Neural cell (in vitro differentiated cells): ENCODE results near the gene CRYBB1. TPM values are rescaled to one million over a fixed set of nuclear protein-coding genes. Genes with fewer than 3 reads are reported as not detected.

Experiments
- H2AFZ ChIP-seq: fragments of 200-600, 300-800 bp; sonication (generic), shearing (Covaris generic); 2 replicates; pipeline ENCODE4 v1.6.0; 2014; ENCODE audit warnings: low read depth, mild to moderate bottlenecking, antibody characterized with exemption, low read length, moderate library complexity
- H3F3A ChIP-seq: fragments of 200-600 bp; shearing (Covaris generic); 2 replicates; pipeline ENCODE4 v1.6.1; 2016; ENCODE audit warnings: mild to moderate bottlenecking, moderate library complexity, mixed read lengths, antibody characterized with exemption, low read length; ENCODE audit not compliant: insufficient read depth, poor library complexity, severe bottlenecking
- H3K27ac ChIP-seq: fragments of 200-600, 300-800 bp; sonication (generic), shearing (Covaris generic); 2 replicates; pipeline ENCODE4 v1.5.1; 2014; ENCODE audit warnings: mild to moderate bottlenecking, low read length, moderate library complexity
- H3K27me3 ChIP-seq: fragments of 300-800, 200-600 bp; sonication (generic), shearing (Covaris generic); 2 replicates; pipeline ENCODE4 v1.6.0; 2014; ENCODE audit warnings: mild to moderate bottlenecking, low read depth, low read length, moderate library complexity; ENCODE audit not compliant: insufficient read depth
- H3K36me3 ChIP-seq: fragments of 300-800, 200-600 bp; sonication (generic), shearing (Covaris generic); 2 replicates; pipeline ENCODE4 v1.5.1; 2014; ENCODE audit warnings: mild to moderate bottlenecking, antibody characterized with exemption, low read length, moderate library complexity; ENCODE audit not compliant: insufficient read depth
- H3K4me2 ChIP-seq: fragments of 300-800, 200-600 bp; sonication (generic), shearing (Covaris generic); 2 replicates; pipeline ENCODE4 v1.6.0; 2014; ENCODE audit warnings: mild to moderate bottlenecking, low read length
- H3K4me3 ChIP-seq: fragments of 300-800, 200-600 bp; sonication (generic), shearing (Covaris generic); 2 replicates; pipeline ENCODE4 v1.5.1; 2014; ENCODE audit warnings: mild to moderate bottlenecking, low read length, moderate library complexity
- H3K79me2 ChIP-seq: fragments of 200-600 bp; shearing (Covaris generic); replicated peaks from 2 replicates; pipeline ENCODE4 v1.6.0; 2014; ENCODE audit warnings: mild to moderate bottlenecking, low read length, moderate library complexity; ENCODE audit not compliant: insufficient read depth
- H3K9ac ChIP-seq: fragments of 300-800, 200-600 bp; sonication (generic), shearing (Covaris generic); 2 replicates; pipeline ENCODE4 v1.6.1; 2016; ENCODE audit warnings: mild to moderate bottlenecking, low read length, mixed read lengths
- H3K9me2 ChIP-seq: fragments of 200-600 bp; shearing (Covaris generic); 2 replicates; pipeline ENCODE4 v1.6.1; 2016; ENCODE audit warnings: mild to moderate bottlenecking, low read length, mixed read lengths; ENCODE audit not compliant: insufficient read depth
- H3K9me3 ChIP-seq: fragments of 200-600, 300-800 bp; sonication (generic), shearing (Covaris generic); 2 replicates; pipeline ENCODE4 v1.6.1; 2016; ENCODE audit warnings: mild to moderate bottlenecking, mixed run types, low read length, moderate library complexity, mixed read lengths
- H4K20me1 ChIP-seq: fragments of 200-600 bp; shearing (Covaris generic); 2 replicates; pipeline ENCODE4 v1.6.1; 2016; ENCODE audit warnings: mild to moderate bottlenecking, mixed run types; ENCODE audit not compliant: insufficient read depth
- CTCF ChIP-seq: fragments of 450-650 bp; IDR thresholded peaks from 2 replicates; pipeline ENCODE4 v1.5.1; 2014; ENCODE audit warnings: antibody characterized with exemption, mild to moderate bottlenecking, moderate library complexity; ENCODE audit not compliant: poor library complexity, severe bottlenecking
- EP300 ChIP-seq: fragments of 450-650 bp; conservative IDR thresholded peaks from 2 replicates; pipeline ENCODE4 v1.6.1; 2014; ENCODE audit warnings: antibody characterized with exemption, mild to moderate bottlenecking, moderate library complexity; ENCODE audit not compliant: poor library complexity, severe bottlenecking
- EZH2 ChIP-seq: fragments of 200-600, 300-800 bp; shearing (Covaris generic), sonication (generic); IDR thresholded peaks from 2 replicates; pipeline ENCODE4 v1.6.1; 2014; ENCODE audit warnings: antibody characterized with exemption, low read length, borderline replicate concordance, mild to moderate bottlenecking; ENCODE audit not compliant: insufficient read depth, poor library complexity, severe bottlenecking
- MXI1 ChIP-seq: fragments of 450-650 bp; conservative IDR thresholded peaks from 2 replicates; pipeline ENCODE4 v1.6.1; 2014; ENCODE audit warnings: antibody characterized with exemption, mild to moderate bottlenecking; ENCODE audit not compliant: poor library complexity, severe bottlenecking
- POLR2AphosphoS5 ChIP-seq: IDR thresholded peaks from 2 replicates; pipeline ENCODE4 v1.6.1; 2012
- RAD21 ChIP-seq: fragments of 450-650 bp; conservative IDR thresholded peaks from 2 replicates; pipeline ENCODE4 v1.6.1; 2014; ENCODE audit warnings: antibody characterized with exemption, mild to moderate bottlenecking, moderate library complexity
- SMC3 ChIP-seq: fragments of 450-650 bp; conservative IDR thresholded peaks from 2 replicates; pipeline ENCODE4 v1.6.1; 2014; ENCODE audit warnings: antibody characterized with exemption, mild to moderate bottlenecking, moderate library complexity; ENCODE audit not compliant: poor library complexity
- TAF1 ChIP-seq: IDR thresholded peaks from 2 replicates; pipeline ENCODE4 v1.6.1; 2012; ENCODE audit warnings: low read depth
- polyA plus RNA-seq: library from polyadenylated mRNA; depleted of rRNA; stranded (reverse); fragments of >200 nt; gene quantifications from 2 replicates; pipeline ENCODE4 v1.2.3, GENCODE V29; 2014
- TF ChIP-seq, protein P1 (sequence below): IDR thresholded peaks from 2 replicates; pipeline ENCODE4 v1.6.1; 2012; ENCODE audit warnings: borderline replicate concordance

CRYBB1 gene
- polyA plus RNA-seq, 1 donor from 2014 or later = not detected

- H3K27ac ChIP-seq = no peak overlapping the region
- H3K4me2 ChIP-seq = no peak overlapping the region
- no peaks in the 10 kb centered on the region for H3K36me3 ChIP-seq
- TF ChIP-seq EZH2 = no peak
- TF ChIP-seq, protein P1, sequence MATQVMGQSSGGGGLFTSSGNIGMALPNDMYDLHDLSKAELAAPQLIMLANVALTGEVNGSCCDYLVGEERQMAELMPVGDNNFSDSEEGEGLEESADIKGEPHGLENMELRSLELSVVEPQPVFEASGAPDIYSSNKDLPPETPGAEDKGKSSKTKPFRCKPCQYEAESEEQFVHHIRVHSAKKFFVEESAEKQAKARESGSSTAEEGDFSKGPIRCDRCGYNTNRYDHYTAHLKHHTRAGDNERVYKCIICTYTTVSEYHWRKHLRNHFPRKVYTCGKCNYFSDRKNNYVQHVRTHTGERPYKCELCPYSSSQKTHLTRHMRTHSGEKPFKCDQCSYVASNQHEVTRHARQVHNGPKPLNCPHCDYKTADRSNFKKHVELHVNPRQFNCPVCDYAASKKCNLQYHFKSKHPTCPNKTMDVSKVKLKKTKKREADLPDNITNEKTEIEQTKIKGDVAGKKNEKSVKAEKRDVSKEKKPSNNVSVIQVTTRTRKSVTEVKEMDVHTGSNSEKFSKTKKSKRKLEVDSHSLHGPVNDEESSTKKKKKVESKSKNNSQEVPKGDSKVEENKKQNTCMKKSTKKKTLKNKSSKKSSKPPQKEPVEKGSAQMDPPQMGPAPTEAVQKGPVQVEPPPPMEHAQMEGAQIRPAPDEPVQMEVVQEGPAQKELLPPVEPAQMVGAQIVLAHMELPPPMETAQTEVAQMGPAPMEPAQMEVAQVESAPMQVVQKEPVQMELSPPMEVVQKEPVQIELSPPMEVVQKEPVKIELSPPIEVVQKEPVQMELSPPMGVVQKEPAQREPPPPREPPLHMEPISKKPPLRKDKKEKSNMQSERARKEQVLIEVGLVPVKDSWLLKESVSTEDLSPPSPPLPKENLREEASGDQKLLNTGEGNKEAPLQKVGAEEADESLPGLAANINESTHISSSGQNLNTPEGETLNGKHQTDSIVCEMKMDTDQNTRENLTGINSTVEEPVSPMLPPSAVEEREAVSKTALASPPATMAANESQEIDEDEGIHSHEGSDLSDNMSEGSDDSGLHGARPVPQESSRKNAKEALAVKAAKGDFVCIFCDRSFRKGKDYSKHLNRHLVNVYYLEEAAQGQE = no peak
- TF ChIP-seq SMC3 = no peak
- TF ChIP-seq TAF1 = no peak
- no peak for TF ChIP-seq CTCF
- TF ChIP-seq MXI1 = no peak
- no peak for TF ChIP-seq POLR2AphosphoS5
- no peak for TF ChIP-seq EP300
- no peak for TF ChIP-seq RAD21
- no peaks in the 10 kb centered on the region for H3K27me3 ChIP-seq
- H4K20me1 ChIP-seq = no peaks in the 10 kb centered on the region
- H3K79me2 ChIP-seq = no peaks in the 10 kb centered on the region
- no peaks in the 10 kb centered on the region for H3K9me3 ChIP-seq
- no peak overlapping the region for H3K9ac ChIP-seq
- H3K4me3 ChIP-seq = no peak overlapping the region
- no peak overlapping the region for H2AFZ ChIP-seq
- H3K9me2 ChIP-seq = no peaks in the 10 kb centered on the region
- no peaks in the 10 kb centered on the region for H3F3A ChIP-seq
Measured at GRCh38 chr22:26610072-26610958, 7.5 kb downstream of the CRYBB1 start.

DNA sequence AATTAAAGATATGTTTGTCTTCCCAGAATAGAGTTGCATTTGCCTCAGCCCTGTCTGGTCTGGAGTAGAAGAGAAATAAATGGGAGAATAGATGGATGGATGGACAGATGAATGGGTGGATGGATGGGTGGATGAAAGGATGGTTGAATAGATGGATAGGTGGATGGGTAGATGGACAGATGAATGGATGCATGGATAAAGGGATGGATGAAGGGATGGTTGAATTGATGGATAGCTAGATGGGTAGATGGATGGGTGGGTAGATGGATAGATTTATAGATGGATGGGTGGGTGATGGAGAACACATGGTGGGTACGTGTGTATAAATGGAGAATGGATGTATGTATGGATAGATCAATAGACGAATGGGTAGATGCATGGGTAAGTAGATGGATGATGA is 8.5 kb downstream of the CRYBB1 start:
- no peaks in the 10 kb centered on the region for H4K20me1 ChIP-seq
- H3K4me2 ChIP-seq = no peak overlapping the region
- H3K9ac ChIP-seq = no peak overlapping the region
- H3F3A ChIP-seq = no peaks in the 10 kb centered on the region
- no peaks in the 10 kb centered on the region for H3K36me3 ChIP-seq
- no peaks in the 10 kb centered on the region for H3K27me3 ChIP-seq
- no peak overlapping the region for H3K27ac ChIP-seq
- H2AFZ ChIP-seq = no peak overlapping the region
- no peaks in the 10 kb centered on the region for H3K9me3 ChIP-seq
- H3K9me2 ChIP-seq = no peaks in the 10 kb centered on the region
- H3K79me2 ChIP-seq = no peaks in the 10 kb centered on the region
- TF ChIP-seq POLR2AphosphoS5 = no peak
- TF ChIP-seq EZH2 = no peak
- no peak for TF ChIP-seq TAF1
- no peak for TF ChIP-seq SMC3
- TF ChIP-seq RAD21 = no peak
- no peak for TF ChIP-seq EP300
- TF ChIP-seq, protein P1 = no peak
- TF ChIP-seq CTCF = no peak
- no peak overlapping the region for H3K4me3 ChIP-seq
